Epithelial cell of proximal tubule (primary cell): ENCODE results near the gene ZFYVE26. TPM values are rescaled to one million over a fixed set of nuclear protein-coding genes. Genes with fewer than 3 reads are reported as not detected.
"Not testable (repeated sequence)": the region's sequence is repeated elsewhere in the genome, so short reads cannot be mapped to it uniquely, and the experiment has no call there.

Source experiments
- DNase-seq: peaks from one replicate; pipeline ENCODE4 v3.0.0-alpha.2; 2011; ENCODE audit warnings: low read depth
- H3K4me3 ChIP-seq: 2 replicates; pipeline ENCODE4 v1.5.1; 2011; ENCODE audit warnings: low read depth, mild to moderate bottlenecking, low read length
- CTCF ChIP-seq: conservative IDR thresholded peaks from 2 replicates; pipeline ENCODE4 v1.5.1; 2012; ENCODE audit warnings: low read depth, mild to moderate bottlenecking, low read length
- total RNA-seq: library from RNA; depleted of rRNA; stranded (reverse); fragments of >200 nt; gene quantifications from 2 replicates; pipeline ENCODE4 v1.2.3, GENCODE V29; 2015

The ZFYVE26 gene
- total RNA-seq, 1 donor from 2014 or later = 11.9 TPM

- no peak for DNase-seq
- no peak for TF ChIP-seq CTCF
- no peak overlapping the region for H3K4me3 ChIP-seq
Observed at GRCh38 chr14:67833403-67833802, 17.0 kb upstream of the ZFYVE26 start.

GRCh38 chr14:67831113-67831512, 14.7 kb upstream of the ZFYVE26 start:
- TF ChIP-seq CTCF = no peak
- no peak for DNase-seq
- H3K4me3 ChIP-seq = no peak overlapping the region

GRCh38 chr14:67821121-67821520, 4.7 kb upstream of the ZFYVE26 start:
- DNase-seq = no peak
- H3K4me3 ChIP-seq = no peak overlapping the region
- TF ChIP-seq CTCF = no peak

- peak overlapping the region; percentile 88 for H3K4me3 ChIP-seq
- TF ChIP-seq CTCF = no peak
- DNase-seq = no peak
Observed at GRCh38 chr14:67820428-67820971, 4.1 kb upstream of the ZFYVE26 start.

GRCh38 chr14:67819563-67820421, 3.4 kb upstream of the ZFYVE26 start, which contains the start of gene RAD51B:
Gene RAD51B (plus strand): TSS chr14:67819779.
- peak within 1 kb of the TSS; percentile 88 for H3K4me3 ChIP-seq
- DNase-seq = no peak
- TF ChIP-seq CTCF = no peak

- not testable (repeated sequence) for H3K4me3 ChIP-seq, DNase-seq
Observed at GRCh38 chr14:67818476-67818875, 2.1 kb upstream of the ZFYVE26 start.

GRCh38 chr14:67817750-67818438, 1.5 kb upstream of the ZFYVE26 start:
- DNase-seq = no peak
- no peak for TF ChIP-seq CTCF

More at GRCh38 chr14:67817750-67818438, 1.5 kb upstream of the ZFYVE26 start:
- H3K4me3 ChIP-seq = no peak overlapping the region
